ENCODE data around the gene ZBED3.

DNA sequence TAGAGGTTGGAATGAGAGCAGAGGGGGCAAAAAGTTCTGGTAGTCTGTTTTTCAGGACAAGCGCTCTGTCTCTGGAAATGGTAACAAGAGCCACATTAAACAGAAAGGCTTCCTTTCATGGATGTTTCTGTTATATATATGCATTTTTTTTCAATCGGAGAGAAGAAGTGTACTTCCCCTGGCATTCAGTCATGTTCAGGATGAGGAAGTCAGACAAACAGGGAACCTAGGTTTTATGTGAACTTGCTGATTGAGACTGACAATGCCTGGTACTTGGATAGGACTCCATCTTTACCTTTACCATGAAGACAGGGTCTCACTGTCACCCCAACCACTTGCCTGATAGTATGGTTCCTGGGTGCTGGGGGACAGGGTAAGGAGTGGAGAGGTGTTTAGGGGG lies 30.1 kb upstream of the ZBED3 start:
- TF ChIP-seq CTCF (IDR thresholded peaks at IDR 0.05) (no peak), POLR2A (IDR thresholded peaks at IDR 0.05) (no peak)
